SK-N-SH (cell line): ENCODE results near the gene DOK3. TPM values are rescaled to one million over a fixed set of nuclear protein-coding genes. Genes with fewer than 3 reads are reported as not detected.
A peak's percentile ranks its signal among the peaks of the same experiment; 100 is the strongest.

Experiments used
- CTCF ChIA-PET: fragments of 300-600, 350-600 bp; formaldehyde crosslinking; extraction: SDS; loops from one replicate; lab custom pipeline; 2021; lab: Yijun Ruan, JAX
- POLR2A ChIA-PET: fragments of 350-600 bp; sonication (Branson Sonifier 250); formaldehyde crosslinking; extraction: SDS; loops from one replicate; lab custom pipeline; 2020; ENCODE audit warnings: antibody characterized with exemption, inconsistent platforms; lab: Yijun Ruan, JAX
- DNase-seq: peaks from one replicate; pipeline ENCODE4 v3.0.0; 2012
- H2AFZ ChIP-seq: fragments of 200-600 bp; sonication (generic); 2 replicates; pipeline ENCODE4 v1.8.1; 2016; ENCODE audit warnings: antibody characterized with exemption, mild to moderate bottlenecking, low read depth
- H3F3A ChIP-seq: fragments of 200-600 bp; sonication (generic); replicated peaks from 2 replicates; pipeline ENCODE3; 2016; ENCODE audit warnings: antibody characterized with exemption, mild to moderate bottlenecking; ENCODE audit not compliant: insufficient read depth
- H3K27ac ChIP-seq, 2 experiments: fragments of 200-500 bp in 1 of 2; fragments of 200-600 bp in 1 of 2; sonication (Bioruptor generic) in 1 of 2; sonication (generic), shearing (Covaris generic) in 1 of 2; 2 replicates each; pipeline versions ENCODE4 v1.5.1 to v1.6.1; 2014 to 2016; ENCODE audit warnings: low read depth in 2 of 2, inconsistent platforms in 1 of 2, low read length in 1 of 2, mild to moderate bottlenecking in 1 of 2, mixed read lengths in 1 of 2
- H3K27me3 ChIP-seq: fragments of 200-600 bp; sonication (generic), shearing (Covaris generic); 2 replicates; pipeline ENCODE4 v1.6.1; 2016; ENCODE audit warnings: mixed run types; ENCODE audit not compliant: insufficient read depth
- H3K36me3 ChIP-seq, 2 experiments: fragments of 200-500 bp in 1 of 2; fragments of 200-600 bp in 1 of 2; sonication (Bioruptor generic) in 1 of 2; sonication (generic) in 1 of 2; replicated peaks in 1 of 2; 2 replicates each; pipeline versions ENCODE3 to v1.5.1; 2014 to 2016; ENCODE audit warnings: low read length in 1 of 2, mild to moderate bottlenecking in 1 of 2; ENCODE audit not compliant: insufficient read depth in 2 of 2, control insufficient read depth in 1 of 2
- H3K4me1 ChIP-seq, 2 experiments: fragments of 200-500 bp in 1 of 2; fragments of 200-600 bp in 1 of 2; sonication (Bioruptor generic) in 1 of 2; sonication (generic), shearing (Covaris generic) in 1 of 2; 2 replicates each; pipeline versions ENCODE4 v1.5.1 to v1.6.1; 2014 to 2016; ENCODE audit warnings: low read depth in 1 of 2, low read length in 1 of 2, mixed run types in 1 of 2; ENCODE audit not compliant: insufficient read depth in 2 of 2, control insufficient read depth in 1 of 2
- H3K4me2 ChIP-seq: fragments of 200-600 bp; sonication (generic), shearing (Covaris generic); 2 replicates; pipeline ENCODE4 v1.6.1; 2017; ENCODE audit warnings: mixed run types
- H3K4me3 ChIP-seq, 2 experiments: fragments of 200-500 bp in 1 of 2; fragments of 200-600 bp in 1 of 2; sonication (Bioruptor generic) in 1 of 2; sonication (generic), shearing (Covaris generic) in 1 of 2; 2 replicates each; pipeline versions ENCODE4 v1.5.1 to v1.8.1; 2014 to 2016; ENCODE audit warnings: low read depth in 2 of 2, inconsistent platforms in 1 of 2, low read length in 1 of 2, mild to moderate bottlenecking in 1 of 2, mixed read lengths in 1 of 2, moderate library complexity in 1 of 2
- H3K79me2 ChIP-seq: fragments of 200-600 bp; sonication (generic); 2 replicates; pipeline ENCODE4 v1.8.1; 2017; ENCODE audit warnings: mild to moderate bottlenecking; ENCODE audit not compliant: insufficient read depth
- H3K9ac ChIP-seq: fragments of 200-600 bp; sonication (generic); 2 replicates; pipeline ENCODE4 v1.6.1; 2017; ENCODE audit warnings: mixed run types
- H3K9me2 ChIP-seq: fragments of 200-600 bp; sonication (generic); 2 replicates; pipeline ENCODE4 v1.6.1; 2017; ENCODE audit warnings: mixed run types
- H3K9me3 ChIP-seq: fragments of 200-600 bp; sonication (generic); 2 replicates; pipeline ENCODE4 v1.6.1; 2017; ENCODE audit warnings: mixed run types, mild to moderate bottlenecking, moderate library complexity
- H4K20me1 ChIP-seq: fragments of 200-600 bp; sonication (generic); 2 replicates; pipeline ENCODE4 v1.6.1; 2017; ENCODE audit warnings: mild to moderate bottlenecking, mixed run types; ENCODE audit not compliant: insufficient read depth
- CTCF ChIP-seq: fragments of 200-600 bp; sonication (generic); IDR thresholded peaks from 2 replicates; pipeline ENCODE4 v1.6.1; 2017; ENCODE audit warnings: antibody characterized with exemption, mild to moderate bottlenecking, moderate library complexity
- FOXM1 ChIP-seq: IDR thresholded peaks from 2 replicates; pipeline ENCODE4 v1.4.0; 2012; ENCODE audit warnings: low read depth, mild to moderate bottlenecking
- IRF3 ChIP-seq: fragments of 150-350 bp; IDR thresholded peaks from 2 replicates; pipeline ENCODE4 v1.6.1; 2016; ENCODE audit warnings: mild to moderate bottlenecking, low read depth, low read length
- JUND ChIP-seq: IDR thresholded peaks from 2 replicates; pipeline ENCODE4 v1.4.0; 2012
- MAX ChIP-seq: IDR thresholded peaks from 2 replicates; pipeline ENCODE4 v1.4.0; 2012; ENCODE audit warnings: low read depth
- NRF1 ChIP-seq: IDR thresholded peaks from 2 replicates; pipeline ENCODE4 v1.6.1; 2012; ENCODE audit warnings: low read depth, mild to moderate bottlenecking, low read length
- RAD21 ChIP-seq: IDR thresholded peaks from 2 replicates; pipeline ENCODE4 v1.6.1; 2012; ENCODE audit warnings: mild to moderate bottlenecking, low read length
- RCOR1 ChIP-seq: fragments of 150-350 bp; IDR thresholded peaks from 2 replicates; pipeline ENCODE4 v1.6.1; 2017; ENCODE audit warnings: antibody characterized with exemption, low read length
- REST ChIP-seq: IDR thresholded peaks from 2 replicates; pipeline ENCODE4 v1.6.1; 2012; ENCODE audit warnings: mild to moderate bottlenecking, low read depth, low read length, moderate library complexity
- RFX5 ChIP-seq: IDR thresholded peaks from 2 replicates; pipeline ENCODE4 v1.6.1; 2012; ENCODE audit warnings: mild to moderate bottlenecking, improper control_type of control experiment, low read length
- SMC3 ChIP-seq: IDR thresholded peaks from 2 replicates; pipeline ENCODE4 v1.6.1; 2012; ENCODE audit warnings: low read depth, low read length, improper control_type of control experiment
- TCF12 ChIP-seq: IDR thresholded peaks from 2 replicates; pipeline ENCODE4 v1.4.0; 2012
- WGBS: methylation state at CpG from one replicate; pipeline ENCODE4 v1.1.6; 2017; ENCODE audit warnings: low lambda C conversion rate; 5-methylcytosine and 5-hydroxymethylcytosine counted together
- polyA plus RNA-seq, 3 experiments: library from polyadenylated mRNA; depleted of rRNA; stranded (reverse); fragments of >200 nt; gene quantifications; 2 replicates each; pipeline ENCODE4 v1.2.3, GENCODE V29; 2012
- TF ChIP-seq, protein P1 (sequence below): IDR thresholded peaks from 2 replicates; pipeline ENCODE4 v1.4.0; 2012; ENCODE audit warnings: low read depth, borderline replicate concordance

The DOK3 gene
- polyA plus RNA-seq, 1 of the 3 experiments (the other 2 are of a cell fraction) = 2.2 TPM

- Histone ChIP-seq H3K9me3 (no peaks in the 10 kb centered on the region), H3K27me3 (no peaks in the 10 kb centered on the region), H2AFZ (no peak overlapping the region), H3K79me2 (peaks cover 46% of the 10 kb centered on the region), H3K4me3 (no peak overlapping the region), H4K20me1 (peaks cover 79% of the 10 kb centered on the region), H3K27ac (no peak overlapping the region), H3K4me2 (no peak overlapping the region), H3K36me3 (peaks cover 67 to 72% of the 10 kb centered on the region in 2 experiments), H3K9me2 (no peaks in the 10 kb centered on the region), H3K4me1 (peaks cover 17 to 28% of the 10 kb centered on the region in 2 experiments; a peak in 2 of 4 replicates), H3K9ac (no peak overlapping the region), H3F3A (peaks cover 33% of the 10 kb centered on the region)
- WGBS = 100% methylated on average over 10 of the region's 26 CpGs
- POLR2A ChIA-PET = interaction anchor here (0.6 kb wide), 1 partner anchor 21 kb away, joined by 3 read pairs; no protein-coding TSS in a partner anchor
- CTCF ChIA-PET = interaction anchor here (0.6 to 3.3 kb wide), 7 partner anchors 11 to 98 kb away, joined by 3 to 23 read pairs (median 5); no protein-coding TSS in a partner anchor
- DNase-seq = peak; percentile 56
- TF ChIP-seq CTCF (peak; percentile 7; the same call in 1 of the 2 replicates), JUND (no peak)
- TF ChIP-seq, all 33 proteins: peak for 1
Observed at GRCh38 chr5:177489119-177489716, 20.4 kb downstream of the DOK3 start.

- Histone ChIP-seq H3F3A (peaks cover 41% of the 10 kb centered on the region), H3K9me3 (no peaks in the 10 kb centered on the region), H3K79me2 (peaks cover 34% of the 10 kb centered on the region), H3K4me3 (no peak overlapping the region), H3K4me1 (peaks cover 6 to 28% of the 10 kb centered on the region in 2 experiments; a peak in 2 of 4 replicates), H3K4me2 (no peak overlapping the region), H2AFZ (no peak overlapping the region), H3K27ac (no peak overlapping the region), H3K27me3 (no peaks in the 10 kb centered on the region), H3K9ac (no peak overlapping the region), H3K9me2 (no peaks in the 10 kb centered on the region), H4K20me1 (peaks cover 66% of the 10 kb centered on the region), H3K36me3 (peaks cover 59 to 70% of the 10 kb centered on the region in 2 experiments)
- CTCF ChIA-PET = interaction anchor here (1.1 to 3.3 kb wide), 5 partner anchors 9 to 34 kb away, joined by 3 to 23 read pairs (median 5); partner anchors contain the start of gene DBN1
- peak; percentile 48 for DNase-seq
- WGBS = 95% methylated on average over 12 of the region's 15 CpGs
- peak; percentile 45 for TF ChIP-seq RAD21
- peak; percentile 16; the same call in 1 of the 2 replicates for TF ChIP-seq SMC3
- TF ChIP-seq, protein P1, sequence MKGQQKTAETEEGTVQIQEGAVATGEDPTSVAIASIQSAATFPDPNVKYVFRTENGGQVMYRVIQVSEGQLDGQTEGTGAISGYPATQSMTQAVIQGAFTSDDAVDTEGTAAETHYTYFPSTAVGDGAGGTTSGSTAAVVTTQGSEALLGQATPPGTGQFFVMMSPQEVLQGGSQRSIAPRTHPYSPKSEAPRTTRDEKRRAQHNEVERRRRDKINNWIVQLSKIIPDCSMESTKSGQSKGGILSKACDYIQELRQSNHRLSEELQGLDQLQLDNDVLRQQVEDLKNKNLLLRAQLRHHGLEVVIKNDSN = no peak
- POLR2A ChIA-PET = no interaction called here
Observed at GRCh38 chr5:177487975-177488374, 21.7 kb downstream of the DOK3 start.

DNA sequence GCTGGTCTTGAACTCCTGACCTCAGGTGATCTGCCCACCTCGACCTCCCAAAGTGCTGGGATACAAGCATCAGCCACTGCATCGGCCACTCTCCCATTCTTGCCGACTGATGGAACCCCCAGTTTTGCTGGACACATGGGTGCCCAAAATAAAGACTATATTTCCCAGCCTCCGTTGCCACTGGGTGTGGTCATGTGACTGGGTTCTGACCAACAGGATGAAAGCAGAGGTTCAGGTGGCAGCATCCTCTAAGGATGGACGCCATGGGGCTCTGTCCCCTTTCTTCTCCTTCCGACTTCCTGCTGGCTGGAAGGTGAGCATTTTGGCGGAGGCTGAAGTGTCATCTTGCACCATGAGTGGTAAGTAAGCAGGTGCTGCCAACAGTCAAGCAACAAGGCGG lies 22.5 kb downstream of the DOK3 start:
- peaks cover 0 to 30% of the 10 kb centered on the region in 2 experiments; a peak in 1 of 4 replicates for H3K4me1 ChIP-seq
- peaks cover 53 to 62% of the 10 kb centered on the region in 2 experiments for H3K36me3 ChIP-seq
- H3K9me2 ChIP-seq = no peaks in the 10 kb centered on the region
- H3K9me3 ChIP-seq = no peaks in the 10 kb centered on the region
- H3K9ac ChIP-seq = no peak overlapping the region
- WGBS = 92% methylated on average over 7 of the region's 8 CpGs
- no peaks in the 10 kb centered on the region for H3K27me3 ChIP-seq
- H3K27ac ChIP-seq = no peak overlapping the region
- H3F3A ChIP-seq = peaks cover 50% of the 10 kb centered on the region
- H2AFZ ChIP-seq = no peak overlapping the region
- no peak overlapping the region for H3K4me2 ChIP-seq
- no peak overlapping the region for H3K4me3 ChIP-seq
- no peak for DNase-seq
- ChIA-PET POLR2A (no interaction called here), CTCF (interaction anchor here (0.7 to 20.3 kb wide), 3 partner anchors 8 to 97 kb away, joined by 3 to 201 read pairs (median 5); partner anchors contain the start of gene PDLIM7)
- H3K79me2 ChIP-seq = peaks cover 25% of the 10 kb centered on the region; the same call in 1 of the 2 replicates
- peaks cover 61% of the 10 kb centered on the region for H4K20me1 ChIP-seq
- TF ChIP-seq RCOR1 (no peak), JUND (no peak), IRF3 (no peak), TCF12 (no peak), NRF1 (no peak), MAX (no peak), REST (no peak), FOXM1 (no peak), RFX5 (no peak)
